Hematopoietic multipotent progenitor cell treated with erythropoietin and hydrocortisone succinate and interleukin-3 and kit ligand, for 4 days (in vitro differentiated cells): ENCODE data around the gene C22orf42.
"Not testable (repeated sequence)": the region's sequence is repeated elsewhere in the genome, so short reads cannot be mapped to it uniquely, and the experiment has no call there.

Source experiments
- DNase-seq: peaks from one replicate; pipeline ENCODE4 v3.0.0-alpha.2; 2015

Gene C22orf42

GRCh38 chr22:32183625-32184024 lies 24.5 kb upstream of the C22orf42 start:
- DNase-seq = no peak

DNA sequence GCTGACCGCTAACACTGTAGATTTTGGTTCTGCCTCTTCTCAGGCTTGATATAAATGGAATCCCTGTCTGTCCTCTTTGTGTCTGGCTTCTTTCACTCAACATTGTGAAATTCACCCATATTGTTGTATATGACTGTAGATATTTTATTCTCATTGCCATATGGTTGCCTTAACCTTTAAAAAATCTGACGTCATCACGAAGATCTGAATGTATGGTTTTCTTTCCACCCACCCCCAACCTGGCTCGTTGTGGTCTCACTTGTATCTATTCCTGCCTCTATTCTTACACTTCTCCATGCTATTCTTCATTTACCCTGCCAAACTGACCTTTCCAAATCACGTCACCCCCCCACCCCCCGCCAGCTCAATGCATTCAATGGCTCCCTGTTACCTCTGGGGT lies 21.9 kb upstream of the C22orf42 start:
- no peak for DNase-seq

DNA sequence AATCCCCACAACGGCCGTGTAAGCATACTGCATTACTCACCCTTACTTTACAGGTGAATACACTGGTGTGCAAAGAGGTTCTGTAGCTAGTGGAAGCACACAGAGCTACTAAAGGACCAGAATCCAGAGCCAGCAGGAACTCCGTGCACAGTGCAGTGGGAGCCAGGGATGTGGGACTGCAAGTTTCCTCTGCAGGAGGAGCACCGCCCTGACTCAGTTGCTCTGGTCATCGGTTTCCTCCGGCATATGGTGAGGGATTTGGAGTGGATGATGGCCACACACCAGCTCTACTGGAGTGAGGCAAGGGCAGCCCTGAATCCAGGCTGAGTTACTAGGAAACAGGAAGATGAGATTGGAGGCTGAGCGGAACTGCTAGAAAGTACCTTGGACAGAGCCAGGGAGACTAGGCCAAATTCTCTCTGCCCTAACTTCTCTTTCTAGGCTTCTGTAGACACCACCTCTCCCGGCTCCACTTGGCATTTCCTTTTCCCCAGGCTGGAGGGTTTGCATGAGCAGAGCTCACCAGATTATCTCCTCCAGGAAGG lies 18.2 kb upstream of the C22orf42 start:
- DNase-seq = peak; percentile 13

DNA sequence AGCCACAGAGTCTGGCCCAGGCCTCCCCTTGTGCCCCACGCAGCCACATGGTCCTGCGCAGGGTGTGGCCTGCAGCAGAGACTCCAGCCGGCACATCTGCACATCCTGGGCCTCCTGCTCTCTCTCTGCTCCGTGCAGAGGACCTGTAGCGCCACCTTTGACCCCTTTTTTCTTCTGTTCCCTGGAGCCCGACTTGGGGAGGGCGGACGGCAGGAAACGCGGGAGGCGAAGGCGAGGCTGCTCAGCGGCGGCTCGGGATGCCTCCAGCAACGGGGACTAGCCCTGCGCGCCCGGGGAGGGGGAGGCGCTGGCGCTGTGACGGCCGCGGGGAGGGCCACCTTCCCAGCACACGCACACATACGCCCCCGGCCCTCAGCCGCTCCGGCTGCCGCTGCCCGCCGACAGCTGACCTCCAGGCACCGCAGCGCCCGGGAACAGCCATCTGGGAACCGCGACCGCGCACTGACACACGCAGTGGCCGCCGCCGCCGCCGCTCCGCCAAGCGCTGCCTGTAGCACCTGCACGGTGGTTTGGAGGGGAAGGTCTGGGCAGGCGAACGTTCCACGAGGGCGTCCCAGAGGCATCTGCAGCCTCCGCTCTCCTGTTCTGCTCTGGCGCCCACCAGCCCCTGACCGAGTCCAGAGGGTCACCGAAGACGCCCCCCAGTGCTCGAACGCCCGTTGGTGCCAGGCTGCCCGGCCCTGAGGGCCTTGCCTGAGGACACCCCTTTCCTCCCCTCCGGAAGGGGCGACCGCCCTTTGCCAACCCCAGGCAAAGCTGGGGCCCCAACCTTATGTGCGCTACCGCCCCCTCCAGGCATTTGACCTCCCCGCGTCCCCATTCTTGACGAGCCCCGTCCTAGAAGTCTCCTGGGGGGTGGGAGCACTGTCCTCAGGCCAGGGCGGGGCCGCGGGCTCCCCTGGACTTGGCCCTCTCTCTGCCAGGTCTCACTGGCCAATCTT lies 16.9 kb upstream of the C22orf42 start:
- no peak for DNase-seq

DNA sequence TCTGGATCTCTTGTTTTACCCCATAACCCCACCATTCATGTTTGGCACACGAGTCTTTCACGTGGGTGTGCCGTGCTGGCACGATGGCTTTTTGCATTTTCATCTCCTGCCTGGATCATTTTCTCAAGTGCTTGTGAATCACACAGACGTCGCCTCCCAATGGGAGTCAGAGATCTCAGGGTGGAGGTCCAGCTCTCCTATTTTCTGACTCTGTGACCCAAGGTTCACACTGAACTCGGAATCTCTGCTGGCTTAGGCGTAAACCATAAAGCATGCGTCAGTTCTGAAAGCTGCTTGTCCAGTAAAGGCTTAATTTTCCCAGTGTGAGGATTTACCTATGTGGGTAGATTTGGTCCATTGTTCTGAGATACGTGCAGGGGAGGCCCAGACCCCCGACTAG lies 16.0 kb upstream of the C22orf42 start:
- no peak for DNase-seq

DNA sequence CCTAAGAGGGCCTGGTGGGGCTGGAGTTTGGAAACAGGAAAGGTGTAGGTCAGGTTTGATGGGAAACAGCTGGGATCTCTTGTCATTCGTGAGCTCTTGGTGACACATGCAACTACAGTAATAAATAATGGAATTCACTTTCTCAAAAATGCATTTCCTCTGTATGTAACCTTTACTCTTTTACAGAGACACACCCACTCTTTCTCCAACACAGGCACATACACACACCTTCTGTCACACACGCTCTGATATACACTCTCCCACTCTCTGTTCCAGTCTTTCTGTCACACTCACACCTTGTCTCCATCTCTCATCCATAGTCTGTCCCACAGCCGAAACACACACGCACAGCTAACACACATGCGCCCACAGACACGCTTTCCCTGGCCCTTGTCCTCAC lies 6.6 kb upstream of the C22orf42 start:
- no peak for DNase-seq

- peak; percentile 57 for DNase-seq
These were observed 5.2 kb upstream of the C22orf42 start for GRCh38 chr22:32164075-32164860.

DNA sequence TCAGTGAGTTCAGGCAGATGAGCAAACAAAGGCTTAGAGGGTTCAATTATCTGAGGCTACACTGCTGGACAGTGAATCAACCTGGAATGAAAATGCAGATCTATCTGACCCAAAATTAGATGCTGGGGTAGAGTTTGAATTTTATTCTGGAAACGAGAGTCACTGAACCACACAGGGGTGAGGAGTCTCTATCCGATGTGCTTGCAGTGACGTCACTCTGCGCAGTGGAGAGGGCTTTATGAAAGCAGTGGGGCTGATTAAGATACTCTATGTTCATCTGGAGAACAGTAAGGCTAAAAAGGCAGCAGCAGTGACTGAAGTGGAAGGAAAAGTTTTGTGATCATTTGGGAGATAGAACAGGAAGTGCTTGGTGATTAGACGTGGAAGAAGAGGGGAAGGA lies 1.3 kb upstream of the C22orf42 start:
- DNase-seq = not testable (repeated sequence)

DNA sequence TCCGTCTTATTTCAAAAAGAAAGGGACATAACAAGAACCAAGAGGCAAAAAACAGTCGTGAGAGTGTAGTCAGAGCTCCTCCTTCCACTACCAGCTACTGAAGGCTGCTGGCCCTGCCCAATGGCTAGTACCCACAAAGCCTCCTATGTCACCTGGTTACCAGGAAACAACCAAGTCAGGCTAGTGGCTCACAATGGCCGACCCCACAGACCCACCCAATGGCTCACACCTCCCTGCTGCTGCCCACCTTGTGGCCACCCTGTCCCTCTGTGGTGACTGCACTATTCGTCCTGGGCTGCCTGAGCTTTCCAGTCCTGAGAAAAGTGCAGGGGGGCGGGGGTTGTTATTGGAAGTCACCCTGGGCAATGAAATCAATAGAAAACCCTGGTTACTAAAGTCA lies 1.5 kb downstream of the C22orf42 start:
- DNase-seq = not testable (repeated sequence)

GRCh38 chr22:32154727-32155126 lies 4.4 kb downstream of the C22orf42 start:
- not testable (repeated sequence) for DNase-seq

GRCh38 chr22:32151641-32152040 lies 7.5 kb downstream of the C22orf42 start:
- not testable (repeated sequence) for DNase-seq

DNA sequence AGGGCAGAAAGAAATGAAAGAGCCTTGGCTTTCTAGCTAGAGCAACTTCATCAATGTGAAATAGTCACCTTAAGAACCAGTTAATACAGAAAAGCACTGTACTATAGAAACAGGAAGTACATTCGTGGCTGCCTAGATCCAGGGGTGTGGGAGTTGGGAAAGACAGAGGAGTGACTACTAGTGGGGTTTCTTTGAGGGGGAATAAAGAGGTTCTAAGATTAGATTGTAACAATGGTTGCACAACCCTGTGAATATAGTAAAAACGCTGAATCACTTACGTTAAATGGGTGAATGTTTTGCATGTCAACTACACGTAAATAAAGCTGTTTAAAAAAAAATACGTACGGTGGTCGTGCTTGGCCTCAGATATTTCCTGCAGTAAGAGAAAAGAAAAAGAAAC lies 8.5 kb downstream of the C22orf42 start:
- not testable (repeated sequence) for DNase-seq

DNA sequence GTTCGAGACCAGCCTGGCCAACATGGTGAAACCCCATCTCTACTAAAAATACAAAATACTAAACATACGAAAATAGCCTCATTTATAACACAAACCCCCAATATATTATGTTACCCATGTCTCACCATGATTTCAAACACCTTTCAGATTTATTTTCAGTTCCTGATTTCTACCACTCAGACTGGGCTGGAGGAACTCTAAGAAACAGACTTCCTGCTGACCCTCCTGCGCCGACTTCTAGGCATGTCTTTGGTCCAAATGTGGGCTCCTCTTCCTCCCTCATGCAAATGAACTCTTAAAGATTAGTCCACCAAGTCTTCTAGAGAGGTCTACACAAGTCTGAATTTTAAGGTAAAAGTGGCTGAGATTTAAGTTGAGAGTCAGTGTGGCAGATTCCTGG lies 10.7 kb downstream of the C22orf42 start:
- not testable (repeated sequence) for DNase-seq

- not testable (repeated sequence) for DNase-seq
These were observed 12.0 kb downstream of the C22orf42 start for GRCh38 chr22:32147128-32147527.

DNA sequence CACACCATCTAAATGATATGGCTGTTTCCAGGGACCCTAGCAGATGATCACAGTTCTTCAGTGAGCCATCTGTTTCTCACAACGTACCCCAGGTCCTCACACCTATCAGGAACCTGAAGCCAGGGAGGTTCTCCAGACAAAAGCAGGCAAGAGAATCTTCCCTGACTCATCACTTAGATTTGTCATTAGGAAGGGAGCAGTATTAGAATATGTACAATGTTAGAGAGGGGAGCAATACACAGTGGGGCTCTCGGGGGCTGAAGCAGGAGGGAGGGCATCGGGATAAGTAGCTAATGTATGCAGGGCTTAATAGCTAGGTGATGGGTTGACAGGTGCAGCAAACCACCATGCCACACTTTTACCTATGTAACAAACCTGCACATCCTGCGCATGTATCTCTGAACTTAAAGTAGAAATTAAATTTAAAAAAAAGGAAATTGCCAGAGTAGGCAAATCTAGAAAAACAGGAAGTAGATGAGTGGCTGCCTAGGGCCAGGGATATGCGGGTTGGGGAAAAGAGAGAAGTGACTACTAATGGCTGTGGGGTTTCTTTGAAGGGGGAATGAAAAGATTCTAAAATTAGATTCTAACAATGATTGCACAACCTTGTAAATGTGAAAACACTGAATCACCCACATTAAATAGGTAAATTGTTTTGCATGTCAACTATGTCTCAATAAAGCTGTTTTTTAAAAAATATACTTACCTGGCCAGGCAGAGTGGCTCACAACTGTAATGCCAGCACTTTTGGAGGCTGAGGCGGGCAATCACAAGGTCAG lies 14.4 kb downstream of the C22orf42 start:
- peak; percentile 86 for DNase-seq

DNA sequence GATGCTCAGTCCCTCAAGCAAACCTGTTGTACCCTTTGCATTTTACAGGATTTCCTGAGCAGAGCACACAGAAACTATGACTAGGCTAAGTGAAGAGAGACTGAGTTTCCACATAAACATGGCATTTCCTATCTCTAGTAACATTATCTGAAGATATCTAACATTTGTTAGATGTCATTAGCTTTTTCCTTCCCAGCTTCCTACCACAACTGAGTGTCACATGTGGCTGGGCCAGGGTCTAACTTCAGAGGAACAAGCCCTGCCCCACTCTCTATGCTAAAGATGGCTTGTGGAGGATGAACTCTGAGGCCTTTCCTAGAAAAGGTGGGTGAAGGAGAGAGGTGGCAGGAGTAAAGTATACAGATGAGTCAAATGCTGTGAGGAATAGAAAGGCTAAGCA lies 16.5 kb downstream of the C22orf42 start:
- no peak for DNase-seq

DNA sequence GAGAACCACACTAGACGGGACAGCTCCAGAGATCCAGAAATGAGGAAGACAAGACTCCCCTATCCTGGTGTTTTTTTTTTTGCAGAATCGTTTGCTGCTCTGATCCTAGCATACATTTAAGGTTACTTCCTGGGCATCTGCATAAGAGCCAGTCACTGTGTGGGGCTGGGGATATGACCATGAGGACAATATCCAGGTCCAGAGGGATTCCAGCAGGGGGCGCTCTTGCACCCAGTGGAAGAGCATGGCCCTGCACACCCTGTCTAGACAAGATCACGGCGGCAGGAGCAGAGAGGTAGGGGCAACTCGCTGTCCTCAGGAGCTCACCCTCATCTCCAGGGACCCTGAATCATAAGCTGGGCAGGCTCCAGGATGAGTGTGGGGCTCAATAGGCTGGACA lies 18.4 kb downstream of the C22orf42 start:
- DNase-seq = peak; percentile 17

DNA sequence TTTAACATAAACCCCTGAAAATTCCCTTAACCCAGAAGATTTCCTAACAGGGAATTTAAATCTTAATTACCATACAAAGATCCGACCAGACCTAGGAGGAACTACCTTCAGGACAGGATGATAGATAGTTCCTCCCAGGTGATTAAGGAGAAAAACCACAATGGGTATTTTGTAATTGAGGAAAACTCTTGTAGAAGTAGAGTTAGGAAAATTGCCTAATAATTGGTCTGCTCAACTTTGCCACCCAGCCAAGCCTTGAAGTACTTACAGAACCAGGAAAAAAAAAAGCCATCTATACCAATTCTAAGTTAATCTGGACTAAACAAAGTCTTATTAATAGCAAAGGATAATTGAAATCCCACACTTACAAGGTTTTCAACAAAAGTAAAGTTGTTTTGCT lies 20.5 kb downstream of the C22orf42 start:
- DNase-seq = not testable (repeated sequence)

- DNase-seq = peak; percentile 47
These were observed 21.3 kb downstream of the C22orf42 start for GRCh38 chr22:32137731-32138324.

- DNase-seq = not testable (repeated sequence)
These were observed 22.2 kb downstream of the C22orf42 start for GRCh38 chr22:32136881-32137280.

- DNase-seq = not testable (repeated sequence)
These were observed 23.1 kb downstream of the C22orf42 start for GRCh38 chr22:32135958-32136357.

DNA sequence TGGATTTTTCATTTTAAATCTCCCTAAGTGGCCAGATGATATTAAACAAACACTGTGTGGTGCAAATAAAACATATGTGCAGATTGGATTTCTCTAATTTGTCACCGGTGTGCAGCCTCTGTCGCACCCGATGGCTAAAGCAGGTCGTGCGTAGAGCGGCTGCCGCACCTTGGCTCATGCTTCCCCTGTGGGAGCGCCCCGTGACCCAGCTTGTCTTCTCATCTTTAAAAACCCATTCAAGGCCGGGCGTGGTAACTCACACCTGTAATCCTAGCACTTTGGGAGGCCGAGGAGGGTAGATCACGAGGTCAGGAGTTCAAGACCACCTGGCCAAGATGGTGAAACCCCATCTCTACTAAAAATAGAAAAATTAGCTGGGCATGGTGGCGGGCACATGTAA lies 24.3 kb downstream of the C22orf42 start:
- DNase-seq = not testable (repeated sequence)
